NAMALWA (cell line): ENCODE results near the gene GABRG3.
A peak's percentile ranks its signal among the peaks of the same experiment; 100 is the strongest.

ENCODE experiments used
- DNase-seq: peaks from one replicate; pipeline ENCODE4 v3.0.0-alpha.2; 2015; ENCODE audit warnings: low spot score

Gene GABRG3

GRCh38 chr15:27512281-27513001 lies 541.5 kb downstream of the GABRG3 start:
- no peak for DNase-seq

DNA sequence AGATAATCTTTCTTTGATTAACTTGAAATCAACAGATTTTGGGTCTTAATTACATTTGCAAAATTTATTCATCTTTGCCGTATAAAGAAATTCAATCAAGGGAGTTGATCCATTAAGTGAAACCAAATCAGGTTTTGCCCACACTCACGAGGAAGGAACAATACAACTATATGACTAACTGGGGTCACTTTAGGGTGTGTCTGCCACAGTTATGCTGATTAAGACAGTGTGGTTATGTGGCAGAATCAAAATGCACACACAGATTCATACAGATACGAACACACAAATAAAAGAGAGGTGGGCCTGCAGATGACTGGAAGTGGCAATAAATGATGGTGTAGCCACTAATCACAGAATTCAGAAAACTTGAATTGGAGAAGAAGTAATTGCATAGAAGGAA lies 543.5 kb downstream of the GABRG3 start:
- no peak for DNase-seq

GRCh38 chr15:27527490-27528067 lies 556.6 kb downstream of the GABRG3 start:
- no peak for DNase-seq

GRCh38 chr15:27529399-27529798 lies 558.4 kb downstream of the GABRG3 start:
- no peak for DNase-seq

DNA sequence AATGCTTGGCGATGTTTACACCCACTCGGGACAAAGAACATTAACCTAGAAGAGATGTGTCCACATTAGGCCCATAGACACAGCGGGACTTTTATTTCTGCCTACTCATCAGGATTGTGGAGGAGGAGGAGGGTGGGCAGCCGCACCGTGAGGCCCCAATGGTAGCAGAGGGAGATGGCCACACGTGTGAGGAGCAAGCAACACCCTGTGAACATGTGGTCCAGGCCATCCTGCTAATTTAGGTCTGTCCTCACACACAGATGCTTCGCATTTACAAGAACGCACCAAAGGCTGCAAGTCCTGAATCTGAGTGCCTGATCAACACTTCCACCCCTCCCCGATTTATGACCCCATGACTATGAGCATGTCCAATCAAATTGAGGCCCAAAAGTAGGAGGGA lies 560.0 kb downstream of the GABRG3 start:
- DNase-seq: no peak

- DNase-seq: no peak
Measured at GRCh38 chr15:27532358-27532757, 561.4 kb downstream of the GABRG3 start.

DNA sequence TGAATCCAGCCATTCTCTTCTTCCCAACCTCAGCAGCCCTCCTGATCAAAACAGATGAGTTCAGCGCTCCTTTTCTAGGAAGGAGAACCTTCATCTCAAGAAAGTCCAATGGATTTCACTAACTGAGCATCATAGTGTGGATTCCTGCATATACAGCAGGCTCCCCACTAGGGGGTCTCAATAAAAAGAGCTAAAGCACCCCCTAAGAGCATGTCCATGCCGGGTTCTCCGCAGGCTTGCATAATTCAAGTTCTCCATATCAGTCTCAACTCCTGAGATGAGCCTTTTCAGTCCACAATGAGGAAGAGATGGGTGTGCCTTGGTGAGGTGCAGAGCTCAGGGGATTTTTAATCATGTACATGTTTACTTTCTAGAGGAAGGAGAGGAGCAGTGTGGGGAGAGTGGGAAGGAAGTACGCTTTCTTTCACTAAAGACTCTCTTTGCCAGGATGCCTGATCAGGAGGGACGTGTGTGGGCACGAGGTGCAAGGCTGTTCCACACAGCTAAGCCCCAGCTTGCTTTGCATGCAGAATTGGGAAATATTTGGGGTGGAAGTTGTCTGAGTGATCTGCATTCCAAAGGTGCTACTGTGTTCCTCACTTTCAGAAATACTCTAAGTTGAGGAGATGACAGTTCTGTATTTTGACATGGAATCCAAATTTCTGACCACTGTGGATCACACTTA lies 564.6 kb downstream of the GABRG3 start:
- peak; percentile 3 for DNase-seq

DNA sequence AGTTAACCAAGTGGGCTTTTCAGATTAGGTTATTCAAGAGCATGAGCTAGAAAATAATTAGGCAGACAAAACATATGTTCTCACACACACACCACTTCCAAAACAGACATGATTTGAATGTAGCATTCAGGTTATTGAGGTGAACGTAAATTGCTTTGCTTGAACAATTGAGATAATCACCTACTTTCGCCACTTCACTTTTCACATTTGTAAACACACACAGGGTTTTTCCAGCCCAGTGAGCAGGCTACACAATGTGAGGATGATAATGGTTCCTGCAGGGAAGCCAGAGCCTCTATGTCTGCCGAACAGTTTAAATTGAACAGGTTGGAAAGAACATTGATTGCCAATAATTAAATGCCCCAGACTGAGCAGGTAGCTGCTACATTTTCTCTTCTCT lies 567.3 kb downstream of the GABRG3 start:
- DNase-seq: no peak

DNA sequence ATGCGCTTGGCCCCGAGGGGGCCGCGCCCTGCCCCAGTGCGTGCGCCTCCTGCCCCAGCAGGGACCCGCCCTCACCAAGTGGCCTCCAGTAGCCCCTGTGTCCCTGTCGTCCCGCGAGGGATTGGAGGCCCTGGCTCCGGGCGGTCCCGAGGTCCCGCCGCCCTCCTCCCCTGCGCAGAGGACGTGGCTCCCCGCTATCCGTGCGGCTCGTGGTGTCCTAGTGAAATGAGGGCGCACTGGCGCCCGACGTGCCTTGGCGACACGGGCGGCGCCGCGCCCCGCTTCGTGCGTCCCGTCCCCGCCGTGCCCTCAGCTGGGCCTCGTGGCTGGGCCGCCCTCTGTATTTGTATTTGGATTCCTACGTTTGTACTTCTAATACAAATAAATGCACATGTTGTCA lies 570.6 kb downstream of the GABRG3 start:
- no peak for DNase-seq

DNA sequence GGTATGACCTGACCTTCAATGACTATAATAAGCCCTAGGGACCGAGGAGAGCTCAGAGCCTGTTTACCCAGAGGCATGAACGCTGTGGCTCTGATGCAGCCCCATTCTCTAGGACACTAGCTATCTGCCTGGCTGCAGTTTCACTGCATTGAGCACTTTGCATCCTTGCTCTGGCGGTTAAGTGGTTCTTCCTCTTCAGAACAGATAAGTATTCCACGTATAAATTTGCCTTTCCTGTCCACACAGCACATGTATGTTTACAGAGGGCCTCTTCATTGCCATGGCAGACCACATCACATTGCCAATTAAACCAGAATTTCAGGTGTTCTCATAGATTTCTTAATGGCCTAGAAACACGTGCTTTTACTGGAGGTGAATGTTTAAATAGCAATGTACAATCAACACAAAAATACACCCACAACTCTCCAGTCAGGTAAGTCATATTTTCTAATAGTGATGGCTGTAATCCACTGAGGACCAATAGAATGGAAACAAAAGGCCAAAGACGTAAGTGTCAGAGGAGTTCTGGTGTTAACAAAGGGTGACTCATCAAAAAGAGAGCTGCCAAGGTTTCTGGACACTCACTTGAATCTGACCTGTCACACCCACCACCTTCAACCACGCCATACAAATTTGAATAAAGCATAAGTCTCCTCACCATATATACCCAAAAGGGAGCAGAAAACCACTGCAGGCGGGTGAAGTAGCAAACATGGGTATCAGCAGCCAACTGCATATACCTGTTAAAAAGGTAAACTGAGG lies 574.7 kb downstream of the GABRG3 start:
- no peak for DNase-seq

GRCh38 chr15:27549746-27550145 lies 578.8 kb downstream of the GABRG3 start:
- no peak for DNase-seq

GRCh38 chr15:27550635-27551034 lies 579.7 kb downstream of the GABRG3 start:
- DNase-seq: no peak

- DNase-seq: no peak
Measured at GRCh38 chr15:27561816-27562215, 590.8 kb downstream of the GABRG3 start.

DNA sequence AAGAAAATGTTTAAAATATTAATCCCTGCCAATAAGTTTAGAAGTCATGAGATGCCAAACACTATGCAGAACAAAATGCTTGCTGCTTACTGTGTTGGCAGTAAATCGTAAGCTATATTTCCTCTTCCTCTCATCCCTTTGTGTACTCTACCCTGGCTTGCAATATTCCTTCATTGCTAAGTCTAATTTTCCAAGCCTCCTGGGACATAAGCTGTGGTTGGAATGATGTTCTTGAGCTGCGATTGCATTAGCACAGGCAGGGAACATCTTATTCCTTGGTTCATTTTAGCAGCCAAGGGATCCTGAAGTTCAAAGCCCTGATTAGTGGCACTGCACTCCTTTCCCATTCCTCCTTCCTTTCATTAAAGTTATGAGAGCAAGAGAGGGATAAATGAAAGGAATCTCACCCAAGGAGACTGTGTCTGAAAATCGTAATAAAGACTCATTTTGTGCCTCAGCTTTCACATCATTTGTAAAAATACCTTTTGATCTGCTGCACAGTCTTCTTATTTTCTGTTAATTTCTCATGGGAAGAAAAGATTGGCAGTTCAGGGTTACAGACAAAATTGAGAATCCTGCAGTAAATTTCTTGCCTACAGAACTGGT lies 592.9 kb downstream of the GABRG3 start:
- no peak for DNase-seq

DNA sequence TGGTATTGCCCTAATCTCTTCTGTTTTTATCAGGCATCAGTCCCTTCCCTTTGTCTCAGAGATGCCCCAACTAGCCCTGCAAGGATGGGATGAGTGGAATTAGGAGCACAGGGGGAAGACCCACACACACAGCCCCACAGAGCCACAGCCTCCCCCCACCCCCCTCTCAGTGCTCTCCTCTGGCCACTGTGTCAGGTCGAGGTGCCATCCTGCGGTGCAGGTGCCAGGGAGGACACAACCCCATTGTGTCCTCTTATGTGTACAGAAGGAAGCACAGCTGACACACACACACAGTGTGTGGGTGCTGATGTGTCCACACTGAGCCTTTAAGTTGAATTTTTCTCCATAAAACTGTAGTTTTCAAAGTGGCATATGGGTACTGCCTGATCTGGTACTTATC lies 593.7 kb downstream of the GABRG3 start:
- DNase-seq: no peak

GRCh38 chr15:27570746-27571145 lies 599.8 kb downstream of the GABRG3 start:
- DNase-seq: no peak

DNA sequence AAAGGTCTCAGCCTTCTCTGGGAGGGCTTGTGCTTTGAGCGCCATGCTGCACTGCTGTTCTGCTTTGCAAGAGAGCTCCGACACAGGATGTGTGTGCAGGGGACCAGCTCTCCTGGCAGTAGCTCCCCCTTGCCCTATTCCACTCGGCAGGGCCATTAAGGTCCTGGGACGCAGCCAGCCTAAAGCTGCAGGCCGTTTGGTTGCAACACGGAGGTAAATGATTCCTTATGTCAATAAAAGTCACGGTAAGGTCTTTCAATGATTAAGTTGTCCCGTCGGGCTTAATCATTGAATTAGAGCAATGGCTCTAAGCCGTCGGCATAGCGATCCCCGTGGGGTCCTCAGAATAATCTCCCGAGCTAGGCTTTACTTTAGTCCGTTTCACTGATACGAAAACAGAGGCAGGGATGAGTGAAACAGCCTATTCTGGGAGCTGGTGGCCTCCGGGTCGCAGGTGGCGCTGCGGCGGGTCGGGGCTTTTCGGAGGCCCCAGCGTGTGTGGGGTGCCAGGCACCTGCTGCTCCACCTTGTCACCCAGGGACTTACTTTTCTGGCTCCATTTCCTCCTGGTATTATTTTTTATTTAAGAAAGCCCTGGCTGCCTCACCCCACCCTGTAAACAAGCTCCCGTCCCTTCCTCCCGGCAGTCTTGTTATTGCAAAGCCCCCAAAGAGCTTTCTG lies 603.0 kb downstream of the GABRG3 start:
- no peak for DNase-seq

GRCh38 chr15:27574541-27575054 lies 603.6 kb downstream of the GABRG3 start:
- DNase-seq: no peak

- DNase-seq: no peak
Measured at GRCh38 chr15:27575521-27575920, 604.5 kb downstream of the GABRG3 start.

GRCh38 chr15:27576576-27576975 lies 605.6 kb downstream of the GABRG3 start:
- DNase-seq: no peak

DNA sequence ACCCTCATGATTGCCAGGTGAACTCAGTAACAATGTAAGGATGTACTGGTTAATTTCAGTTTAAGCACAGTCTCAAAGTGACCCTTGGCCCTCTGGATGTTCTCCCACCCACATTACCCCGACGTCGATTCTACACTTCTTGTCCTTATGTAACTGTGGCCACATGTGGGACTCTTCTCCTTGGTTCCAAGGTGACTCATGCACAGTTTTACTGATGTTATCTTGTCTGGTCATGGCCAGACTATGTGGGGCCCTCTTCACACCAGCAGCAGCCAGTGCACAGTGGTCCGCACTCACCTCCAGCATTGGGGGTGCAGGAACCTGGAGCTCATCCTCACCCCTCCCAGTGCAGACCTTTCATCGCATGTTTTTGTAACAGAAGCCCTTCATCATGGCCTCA lies 608.8 kb downstream of the GABRG3 start:
- no peak for DNase-seq
